Measurements from ENCODE around the gene SPAG16.
A peak's percentile ranks its signal among the peaks of the same experiment; 100 is the strongest.
"Not testable (repeated sequence)": the region's sequence is repeated elsewhere in the genome, so short reads cannot be mapped to it uniquely, and the experiment has no call there.

SPAG16 gene

GRCh38 chr2:213251618-213252017 is 32.6 kb upstream of the SPAG16 start:
- DNase-seq: no peak
- Mint-ChIP-seq H3K9me3 (no peaks in the 10 kb centered on the region), H3K4me3 (no peak overlapping the region), H3K27ac (no peak overlapping the region), H3K4me1 (no peaks in the 10 kb centered on the region), H3K27me3 (peaks cover 6% of the 10 kb centered on the region), H3K36me3 (no peaks in the 10 kb centered on the region)
- CTCF ChIA-PET: interaction anchor here (0.7 kb wide), 1 partner anchor 9 kb away, joined by 3 read pairs; no protein-coding TSS in a partner anchor

- Mint-ChIP-seq H3K36me3 (no peaks in the 10 kb centered on the region), H3K9me3 (no peaks in the 10 kb centered on the region)
These were observed 32.1 kb upstream of the SPAG16 start for GRCh38 chr2:213252206-213252605.

GRCh38 chr2:213253162-213253561 is 31.1 kb upstream of the SPAG16 start:
- no peak overlapping the region for H3K4me3 Mint-ChIP-seq
- peaks cover 6% of the 10 kb centered on the region for H3K27me3 Mint-ChIP-seq
- no peaks in the 10 kb centered on the region for H3K36me3 Mint-ChIP-seq
- no peak overlapping the region for H3K27ac Mint-ChIP-seq
- CTCF ChIA-PET: interaction anchor here (1.3 to 1.8 kb wide), 2 partner anchors 20 to 683 kb away, joined by 4 to 5 read pairs; no protein-coding TSS in a partner anchor
- no peaks in the 10 kb centered on the region for H3K4me1 Mint-ChIP-seq
- no peak for DNase-seq
- H3K9me3 Mint-ChIP-seq: no peaks in the 10 kb centered on the region

More at GRCh38 chr2:213252206-213252605, 32.1 kb upstream of the SPAG16 start:
- DNase-seq: no peak
- Mint-ChIP-seq H3K4me3 (no peak overlapping the region), H3K4me1 (no peaks in the 10 kb centered on the region), H3K27me3 (peaks cover 6% of the 10 kb centered on the region), H3K27ac (no peak overlapping the region)
- CTCF ChIA-PET: interaction anchor here (0.7 kb wide), 1 partner anchor 8 kb away, joined by 3 read pairs; no protein-coding TSS in a partner anchor

- H3K36me3 Mint-ChIP-seq: no peaks in the 10 kb centered on the region
- no peaks in the 10 kb centered on the region for H3K27me3 Mint-ChIP-seq
- no peak for DNase-seq
- CTCF ChIA-PET: no interaction called here
- H3K4me3 Mint-ChIP-seq: no peak overlapping the region
- no peaks in the 10 kb centered on the region for H3K4me1 Mint-ChIP-seq
- H3K9me3 Mint-ChIP-seq: no peaks in the 10 kb centered on the region
- no peak overlapping the region for H3K27ac Mint-ChIP-seq
These were observed 25.0 kb upstream of the SPAG16 start for GRCh38 chr2:213259266-213259665.

GRCh38 chr2:213261237-213261636 is 23.0 kb upstream of the SPAG16 start:
- Mint-ChIP-seq H3K36me3 (no peaks in the 10 kb centered on the region), H3K4me3 (no peak overlapping the region), H3K9me3 (no peaks in the 10 kb centered on the region), H3K4me1 (no peaks in the 10 kb centered on the region), H3K27me3 (no peaks in the 10 kb centered on the region), H3K27ac (no peak overlapping the region)
- CTCF ChIA-PET: no interaction called here
- DNase-seq: no peak

GRCh38 chr2:213261715-213262114 is 22.5 kb upstream of the SPAG16 start:
- no peak for DNase-seq
- Mint-ChIP-seq H3K9me3 (no peaks in the 10 kb centered on the region), H3K27me3 (no peaks in the 10 kb centered on the region), H3K4me3 (no peak overlapping the region), H3K36me3 (no peaks in the 10 kb centered on the region), H3K27ac (no peak overlapping the region), H3K4me1 (no peaks in the 10 kb centered on the region)
- CTCF ChIA-PET: no interaction called here

GRCh38 chr2:213265679-213266078 is 18.6 kb upstream of the SPAG16 start:
- Mint-ChIP-seq H3K27me3 (no peaks in the 10 kb centered on the region), H3K4me3 (no peak overlapping the region), H3K4me1 (no peaks in the 10 kb centered on the region), H3K36me3 (no peaks in the 10 kb centered on the region), H3K27ac (no peak overlapping the region), H3K9me3 (no peaks in the 10 kb centered on the region)
- CTCF ChIA-PET: no interaction called here
- no peak for DNase-seq

- H3K9me3 Mint-ChIP-seq: no peaks in the 10 kb centered on the region
- H3K27ac Mint-ChIP-seq: no peak overlapping the region
- no peaks in the 10 kb centered on the region for H3K27me3 Mint-ChIP-seq
- CTCF ChIA-PET: no interaction called here
- no peak for DNase-seq
- H3K36me3 Mint-ChIP-seq: no peaks in the 10 kb centered on the region
- no peak overlapping the region for H3K4me3 Mint-ChIP-seq
- no peaks in the 10 kb centered on the region for H3K4me1 Mint-ChIP-seq
These were observed 17.8 kb upstream of the SPAG16 start for GRCh38 chr2:213266421-213266820.

- Mint-ChIP-seq H3K4me1 (no peaks in the 10 kb centered on the region), H3K27ac (no peak overlapping the region), H3K36me3 (no peaks in the 10 kb centered on the region), H3K4me3 (no peak overlapping the region), H3K27me3 (no peaks in the 10 kb centered on the region), H3K9me3 (peaks cover under 1% of the 10 kb centered on the region)
- CTCF ChIA-PET: no interaction called here
- no peak for DNase-seq
These were observed 12.3 kb upstream of the SPAG16 start for GRCh38 chr2:213271947-213272346.

GRCh38 chr2:213274143-213274542 is 10.1 kb upstream of the SPAG16 start:
- CTCF ChIA-PET: no interaction called here
- H3K27ac Mint-ChIP-seq: no peak overlapping the region
- H3K27me3 Mint-ChIP-seq: peaks cover 5% of the 10 kb centered on the region
- no peak for DNase-seq
- no peaks in the 10 kb centered on the region for H3K36me3 Mint-ChIP-seq
- H3K9me3 Mint-ChIP-seq: peaks cover 9% of the 10 kb centered on the region
- H3K4me1 Mint-ChIP-seq: no peaks in the 10 kb centered on the region
- H3K4me3 Mint-ChIP-seq: no peak overlapping the region

- peaks cover 9% of the 10 kb centered on the region for H3K9me3 Mint-ChIP-seq
- H3K27ac Mint-ChIP-seq: no peak overlapping the region
- CTCF ChIA-PET: no interaction called here
- peaks cover 9% of the 10 kb centered on the region for H3K27me3 Mint-ChIP-seq
- H3K36me3 Mint-ChIP-seq: no peaks in the 10 kb centered on the region
- no peak for DNase-seq
- H3K4me3 Mint-ChIP-seq: no peak overlapping the region
- H3K4me1 Mint-ChIP-seq: no peaks in the 10 kb centered on the region
These were observed 9.0 kb upstream of the SPAG16 start for GRCh38 chr2:213275265-213275664.

- H3K4me3 Mint-ChIP-seq, H3K36me3 Mint-ChIP-seq, H3K4me1 Mint-ChIP-seq, H3K27me3 Mint-ChIP-seq, H3K9me3 Mint-ChIP-seq, CTCF ChIA-PET, H3K27ac Mint-ChIP-seq, DNase-seq: not testable (repeated sequence)
These were observed 7.1 kb upstream of the SPAG16 start for GRCh38 chr2:213277134-213277533.

GRCh38 chr2:213279116-213279620 is 5.1 kb upstream of the SPAG16 start:
- CTCF ChIA-PET: no interaction called here
- peaks cover 9% of the 10 kb centered on the region for H3K9me3 Mint-ChIP-seq
- no peak for DNase-seq
- H3K4me3 Mint-ChIP-seq: no peak overlapping the region
- H3K27ac Mint-ChIP-seq: no peak overlapping the region
- H3K4me1 Mint-ChIP-seq: peaks cover 11% of the 10 kb centered on the region
- no peaks in the 10 kb centered on the region for H3K36me3 Mint-ChIP-seq
- peaks cover 9% of the 10 kb centered on the region for H3K27me3 Mint-ChIP-seq

- Mint-ChIP-seq H3K9me3 (peaks cover 9% of the 10 kb centered on the region), H3K36me3 (peaks cover 1% of the 10 kb centered on the region), H3K4me3 (no peak overlapping the region), H3K4me1 (peaks cover 16% of the 10 kb centered on the region), H3K27me3 (peaks cover 9% of the 10 kb centered on the region), H3K27ac (no peak overlapping the region)
- no peak for DNase-seq
- CTCF ChIA-PET: no interaction called here
These were observed 4.3 kb upstream of the SPAG16 start for GRCh38 chr2:213279971-213280370.

GRCh38 chr2:213281156-213281555 is 3.1 kb upstream of the SPAG16 start:
- Mint-ChIP-seq H3K4me1 (peaks cover 26% of the 10 kb centered on the region), H3K9me3 (peaks cover 9% of the 10 kb centered on the region), H3K36me3 (peaks cover 1% of the 10 kb centered on the region), H3K27me3 (peaks cover 9% of the 10 kb centered on the region), H3K27ac (no peak overlapping the region), H3K4me3 (no peak overlapping the region)
- CTCF ChIA-PET: no interaction called here
- DNase-seq: no peak

GRCh38 chr2:213285404-213285803 is 1.1 kb downstream of the SPAG16 start:
- Mint-ChIP-seq H3K27ac (no peak overlapping the region), H3K4me1 (peaks cover 26% of the 10 kb centered on the region), H3K36me3 (peaks cover 1% of the 10 kb centered on the region), H3K27me3 (no peaks in the 10 kb centered on the region), H3K4me3 (peak overlapping the region; percentile 44), H3K9me3 (no peaks in the 10 kb centered on the region)
- CTCF ChIA-PET: no interaction called here
- DNase-seq: no peak

All from activated naive CD4-positive, alpha-beta T cell treated with anti-CD3 and anti-CD28 coated beads, Interleukin-2, amount 10 ng/mL, durations not matched to agents 7 days and 5 days (primary cell).